IMR-90 (cell line): ENCODE data around the gene KAT2B. TPM values are rescaled to one million over a fixed set of nuclear protein-coding genes. Genes with fewer than 3 reads are reported as not detected.

ENCODE experiments used
- ATAC-seq: fragments of 200-7000 bp; cut with Tn5 transposase; 2 replicates; pipeline ENCODE4 v1.9.1; 2020; ENCODE audit warnings: low read depth, mild to moderate bottlenecking, moderate library complexity
- BruUV-seq: library from RNA; stranded (reverse); fragments of 400-500 nt; replicated peaks from 2 replicates; lab custom pipeline; 2021; lab: Mats Ljungman, UMichigan
- CTCF ChIA-PET: fragments of 300-600 bp; formaldehyde crosslinking; extraction: SDS; loops from one replicate; lab custom pipeline; 2021; ENCODE audit warnings: antibody characterized with exemption; lab: Yijun Ruan, JAX
- POLR2A ChIA-PET: fragments of 300-600 bp; sonication (Branson Sonifier 250); formaldehyde crosslinking; loops from one replicate; lab custom pipeline; 2022; ENCODE audit warnings: antibody characterized with exemption; ENCODE audit not compliant: unreplicated experiment; lab: Charles Lee
- DNase-seq: peaks from one replicate; pipeline ENCODE4 v3.0.0; 2013
- H2AFZ ChIP-seq: replicated peaks from 2 replicates; pipeline ENCODE3; 2013; ENCODE audit warnings: low read length, mild to moderate bottlenecking; ENCODE audit not compliant: poor library complexity
- H2AK5ac ChIP-seq: 2 replicates; pipeline ENCODE4 v1.6.1; 2013; ENCODE audit warnings: low read depth, low read length, inconsistent platforms
- H2AK9ac ChIP-seq: replicated peaks from 2 replicates; pipeline ENCODE3; 2013; ENCODE audit warnings: mild to moderate bottlenecking, low read depth, low read length, moderate library complexity; ENCODE audit not compliant: poor library complexity
- H2BK120ac ChIP-seq: 2 replicates; pipeline ENCODE4 v1.6.1; 2013; ENCODE audit warnings: low read depth, low read length, inconsistent platforms
- H2BK15ac ChIP-seq: 3 replicates; pipeline ENCODE4 v1.6.1; 2013; ENCODE audit warnings: low read depth, low read length, inconsistent platforms
- H2BK20ac ChIP-seq: 2 replicates; pipeline ENCODE4 v1.6.1; 2013; ENCODE audit warnings: low read depth, mild to moderate bottlenecking, inconsistent platforms, low read length, moderate library complexity
- H2BK5ac ChIP-seq: 2 replicates; pipeline ENCODE4 v1.6.1; 2013; ENCODE audit warnings: mild to moderate bottlenecking, low read depth, low read length, inconsistent platforms; ENCODE audit not compliant: poor library complexity, severe bottlenecking
- H3K14ac ChIP-seq: replicated peaks from 2 replicates; pipeline ENCODE4 v1.6.1; 2013; ENCODE audit warnings: low read depth, low read length, inconsistent platforms
- H3K18ac ChIP-seq: 2 replicates; pipeline ENCODE4 v1.6.1; 2013; ENCODE audit warnings: low read depth, low read length, control low read depth
- H3K23ac ChIP-seq: 2 replicates; pipeline ENCODE4 v1.6.1; 2013; ENCODE audit warnings: low read depth, low read length, inconsistent platforms
- H3K27ac ChIP-seq: 2 replicates; pipeline ENCODE4 v1.5.1; 2013; ENCODE audit warnings: mild to moderate bottlenecking, control low read depth, low read length; ENCODE audit not compliant: insufficient read depth
- H3K27me3 ChIP-seq: 2 replicates; pipeline ENCODE4 v1.6.1; 2013; ENCODE audit warnings: low read length; ENCODE audit not compliant: control insufficient read depth, insufficient read depth
- H3K36me3 ChIP-seq: 2 replicates; pipeline ENCODE4 v1.6.1; 2013; ENCODE audit warnings: low read length, mixed read lengths; ENCODE audit not compliant: control insufficient read depth, insufficient read depth
- H3K4ac ChIP-seq: 2 replicates; pipeline ENCODE4 v1.6.1; 2013; ENCODE audit warnings: low read depth, low read length, inconsistent platforms
- H3K4me1 ChIP-seq: 2 replicates; pipeline ENCODE4 v1.6.1; 2013; ENCODE audit warnings: low read length, mixed read lengths; ENCODE audit not compliant: control insufficient read depth, insufficient read depth
- H3K4me2 ChIP-seq: 2 replicates; pipeline ENCODE4 v1.6.1; 2013; ENCODE audit warnings: low read depth, mild to moderate bottlenecking, control low read depth, low read length, moderate library complexity
- H3K4me3 ChIP-seq: 2 replicates; pipeline ENCODE4 v1.5.1; 2013; ENCODE audit warnings: low read depth, mild to moderate bottlenecking, control low read depth, low read length, moderate library complexity; ENCODE audit not compliant: insufficient read depth
- H3K56ac ChIP-seq: 2 replicates; pipeline ENCODE4 v1.6.1; 2013; ENCODE audit warnings: low read length, inconsistent platforms; ENCODE audit not compliant: insufficient read depth; ENCODE audit errors: extremely low read depth
- H3K79me1 ChIP-seq, 2 experiments: 2 replicates each; pipeline ENCODE4 v1.6.1; 2013; ENCODE audit warnings: low read length in 2 of 2, inconsistent platforms in 1 of 2, low read depth in 1 of 2
- H3K9ac ChIP-seq: 2 replicates; pipeline ENCODE4 v1.6.1; 2013; ENCODE audit warnings: low read depth, low read length, control low read depth
- H3K9me1 ChIP-seq: 2 replicates; pipeline ENCODE4 v1.6.1; 2013; ENCODE audit warnings: low read length, inconsistent platforms; ENCODE audit not compliant: insufficient read depth
- H3K9me3 ChIP-seq: 2 replicates; pipeline ENCODE4 v1.6.1; 2013; ENCODE audit warnings: low read length; ENCODE audit not compliant: control insufficient read depth, insufficient read depth
- H4K20me1 ChIP-seq: 2 replicates; pipeline ENCODE4 v1.6.1; 2013; ENCODE audit warnings: low read length, inconsistent platforms; ENCODE audit not compliant: insufficient read depth
- H4K5ac ChIP-seq: 2 replicates; pipeline ENCODE4 v1.6.1; 2013; ENCODE audit warnings: mild to moderate bottlenecking, low read depth, low read length, control low read depth
- H4K8ac ChIP-seq, 2 experiments: 2 replicates each; pipeline ENCODE4 v1.6.1; 2013; ENCODE audit warnings: low read depth in 2 of 2, low read length in 2 of 2, control low read depth in 1 of 2, inconsistent platforms in 1 of 2
- H4K91ac ChIP-seq: 2 replicates; pipeline ENCODE4 v1.6.1; 2013; ENCODE audit warnings: low read depth, low read length, inconsistent platforms; ENCODE audit not compliant: insufficient read depth
- BHLHE40 ChIP-seq: fragments of 150-350 bp; IDR thresholded peaks from 2 replicates; pipeline ENCODE4 v1.6.1; 2016; ENCODE audit warnings: mild to moderate bottlenecking, low read depth, low read length
- CEBPB ChIP-seq: IDR thresholded peaks from 2 replicates; pipeline ENCODE4 v1.6.1; 2012; ENCODE audit warnings: low read depth, low read length, improper control_type of control experiment
- FOS ChIP-seq: fragments of 150-350 bp; IDR thresholded peaks from 2 replicates; pipeline ENCODE4 v1.6.1; 2016; ENCODE audit warnings: low read depth, low read length
- MAFK ChIP-seq: IDR thresholded peaks from 2 replicates; pipeline ENCODE4 v1.6.1; 2012; ENCODE audit warnings: low read depth, low read length, improper control_type of control experiment
- MAZ ChIP-seq: IDR thresholded peaks from 2 replicates; pipeline ENCODE4 v1.6.1; 2012; ENCODE audit warnings: low read depth, mild to moderate bottlenecking, low read length, improper control_type of control experiment, moderate library complexity, borderline replicate concordance
- RAD21 ChIP-seq: IDR thresholded peaks from 2 replicates; pipeline ENCODE4 v1.6.1; 2012; ENCODE audit warnings: low read length, improper control_type of control experiment
- RCOR1 ChIP-seq: IDR thresholded peaks from 2 replicates; pipeline ENCODE4 v1.6.1; 2012; ENCODE audit warnings: mild to moderate bottlenecking, low read length, improper control_type of control experiment; ENCODE audit not compliant: insufficient replicate concordance
- SMC3 ChIP-seq: fragments of 150-350 bp; IDR thresholded peaks from 2 replicates; pipeline ENCODE4 v1.6.1; 2016; ENCODE audit warnings: low read depth, mild to moderate bottlenecking, antibody characterized with exemption, low read length, moderate library complexity
- WGBS, 2 experiments: methylation state at CpG; one replicate each; pipeline versions ENCODE4 v1.1.5 to v1.1.7; 2013; ENCODE audit warnings: missing lambda C conversion rate in 2 of 2; ENCODE audit not compliant: insufficient read length in 1 of 2; ENCODE audit errors: extremely low coverage in 2 of 2; 5-methylcytosine and 5-hydroxymethylcytosine counted together
- dilution Hi-C: fragments of 300-500 bp; cut with HindIII; formaldehyde crosslinking; loops from one replicate; pipeline ENCODE4 v1.14.3; 2018; ENCODE audit warnings: low sequenced_read_pairs; ENCODE audit not compliant: unreplicated experiment
- in situ Hi-C: fragments of 300-500 bp; cut with MboI; formaldehyde crosslinking; loops from 3 replicates; pipeline ENCODE4 v1.14.3; 2019; ENCODE audit warnings: low sequenced_read_pairs, inconsistent platforms, mixed read lengths
- intact Hi-C: fragments of 100-400 bp; cut with micrococcal nuclease; formaldehyde crosslinking; loops from 2 replicates; pipeline ENCODE4 v1.10.0; 2022
- polyA plus RNA-seq, 3 experiments: library from polyadenylated mRNA; depleted of rRNA; stranded (reverse); fragments of >200 nt; gene quantifications; 2 replicates each; pipeline ENCODE4 v1.2.3, GENCODE V29; 2012; ENCODE audit warnings: low replicate concordance in 1 of 3
- total RNA-seq: library from RNA; depleted of rRNA; stranded (reverse); fragments of >200 nt; gene quantifications from 2 replicates; pipeline ENCODE4 v1.2.3, GENCODE V29; 2012
- TF ChIP-seq, protein P1 (sequence below): fragments of 150-350 bp; IDR thresholded peaks from 2 replicates; pipeline ENCODE4 v1.6.1; 2016; ENCODE audit warnings: low read depth, mild to moderate bottlenecking, low read length, moderate library complexity, borderline replicate concordance

Gene KAT2B
- total and polyA plus RNA-seq, 2 of the 4 experiments (the other 2 are of a cell fraction), result 2.0 to 2.2 TPM

DNA sequence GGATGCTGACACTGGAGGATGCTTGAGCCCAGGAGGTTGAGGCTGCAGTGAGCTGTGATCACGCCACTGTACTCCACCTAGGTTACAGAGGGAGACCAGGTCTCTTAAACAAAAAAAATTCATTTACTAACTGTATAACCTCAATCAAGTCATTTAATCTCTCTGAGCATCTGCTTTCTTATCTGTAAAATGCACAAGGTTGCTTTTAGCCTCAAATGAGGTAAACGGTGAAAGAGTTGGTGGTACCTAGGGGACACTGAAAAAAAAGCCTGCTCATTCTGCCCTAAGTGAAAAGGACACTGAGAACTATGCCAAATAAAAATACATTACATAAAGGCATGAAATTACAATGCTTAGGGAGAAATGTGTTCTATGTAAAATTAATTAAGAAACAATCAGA, 31.6 kb upstream of the KAT2B start:
- Histone ChIP-seq H3K56ac (no peak overlapping the region), H3K9me1 (no peaks in the 10 kb centered on the region; the same call in 1 of the 2 replicates), H3K18ac (no peak overlapping the region), H2AK9ac (no peak overlapping the region), H3K9me3 (no peaks in the 10 kb centered on the region), H3K36me3 (no peaks in the 10 kb centered on the region), H3K4ac (no peak overlapping the region), H3K79me1 (no peaks in the 10 kb centered on the region), H3K9ac (no peak overlapping the region), H2BK5ac (no peak overlapping the region), H3K23ac (no peak overlapping the region), H2AFZ (no peak overlapping the region), H4K20me1 (no peaks in the 10 kb centered on the region), H3K14ac (no peak overlapping the region), H2BK120ac (no peak overlapping the region), H3K4me2 (no peak overlapping the region), H2BK15ac (no peak overlapping the region), H4K8ac (no peak overlapping the region), H3K4me3 (no peak overlapping the region), H4K91ac (no peak overlapping the region), H3K4me1 (no peaks in the 10 kb centered on the region), H2BK20ac (no peak overlapping the region), H2AK5ac (no peak overlapping the region), H4K5ac (no peak overlapping the region), H3K27ac (no peak overlapping the region), H3K27me3 (no peaks in the 10 kb centered on the region)
- dilution Hi-C loops, result no loop called here
- ATAC-seq (no peak), DNase-seq (no peak)
- ChIA-PET POLR2A (no interaction called here), CTCF (no interaction called here)
- in situ Hi-C loops, result no loop called here
- TF ChIP-seq FOS (no peak), CEBPB (no peak), BHLHE40 (no peak), RAD21 (no peak), MAFK (no peak), MAZ (no peak), SMC3 (no peak), RCOR1 (no peak)
- TF ChIP-seq, protein P1, sequence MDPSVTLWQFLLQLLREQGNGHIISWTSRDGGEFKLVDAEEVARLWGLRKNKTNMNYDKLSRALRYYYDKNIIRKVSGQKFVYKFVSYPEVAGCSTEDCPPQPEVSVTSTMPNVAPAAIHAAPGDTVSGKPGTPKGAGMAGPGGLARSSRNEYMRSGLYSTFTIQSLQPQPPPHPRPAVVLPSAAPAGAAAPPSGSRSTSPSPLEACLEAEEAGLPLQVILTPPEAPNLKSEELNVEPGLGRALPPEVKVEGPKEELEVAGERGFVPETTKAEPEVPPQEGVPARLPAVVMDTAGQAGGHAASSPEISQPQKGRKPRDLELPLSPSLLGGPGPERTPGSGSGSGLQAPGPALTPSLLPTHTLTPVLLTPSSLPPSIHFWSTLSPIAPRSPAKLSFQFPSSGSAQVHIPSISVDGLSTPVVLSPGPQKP, result no peak
- WGBS, 2 experiments, result no CpG with 5 or more reads among the region's 2 CpGs
- intact Hi-C loops, result no loop called here
- BruUV-seq, result no TSS peak
